GM23338 (cell line): ENCODE measurements around the gene CD84. TPM values are rescaled to one million over a fixed set of nuclear protein-coding genes. Genes with fewer than 3 reads are reported as not detected.

Experiments
- ATAC-seq: fragments of 200-7000 bp; cut with Tn5 transposase; 3 replicates; pipeline ENCODE4 v1.9.1; 2020
- DNase-seq: peaks from one replicate; pipeline ENCODE4 v3.0.0-alpha.2; 2015; ENCODE audit warnings: low spot score
- H2AFZ ChIP-seq: fragments of 200-600 bp; sonication (generic); 2 replicates; pipeline ENCODE4 v1.8.0; 2016; ENCODE audit warnings: antibody characterized with exemption, mild to moderate bottlenecking, moderate library complexity
- H3F3A ChIP-seq: fragments of 200-600 bp; sonication (generic); replicated peaks from 2 replicates; pipeline ENCODE4 v1.8.0; 2017; ENCODE audit warnings: antibody characterized with exemption, mixed run types, low read depth
- H3K27ac ChIP-seq: fragments of 200-600 bp; sonication (generic); 2 replicates; pipeline ENCODE4 v1.6.1; 2016; ENCODE audit warnings: low read depth
- H3K27me3 ChIP-seq: fragments of 200-600 bp; sonication (generic); 2 replicates; pipeline ENCODE4 v1.8.0; 2016; ENCODE audit warnings: mild to moderate bottlenecking, mixed run types, moderate library complexity; ENCODE audit not compliant: insufficient read depth
- H3K36me3 ChIP-seq: fragments of 200-600 bp; sonication (generic); 2 replicates; pipeline ENCODE4 v1.8.0; 2016; ENCODE audit warnings: mild to moderate bottlenecking; ENCODE audit not compliant: insufficient read depth
- H3K4me1 ChIP-seq: fragments of 200-600 bp; sonication (generic); 2 replicates; pipeline ENCODE4 v1.8.0; 2016; ENCODE audit warnings: mild to moderate bottlenecking, moderate library complexity; ENCODE audit not compliant: insufficient read depth
- H3K4me2 ChIP-seq: fragments of 200-600 bp; sonication (generic); 2 replicates; pipeline ENCODE4 v1.7.1; 2017; ENCODE audit warnings: mixed run types
- H3K4me3 ChIP-seq: fragments of 200-600 bp; sonication (generic); 2 replicates; pipeline ENCODE4 v1.6.1; 2016; ENCODE audit warnings: mixed run types
- H3K79me2 ChIP-seq: fragments of 200-600 bp; sonication (generic); replicated peaks from 2 replicates; pipeline ENCODE4 v1.8.0; 2017; ENCODE audit warnings: mild to moderate bottlenecking; ENCODE audit not compliant: insufficient read depth
- H3K9me2 ChIP-seq: fragments of 200-600 bp; sonication (generic); 2 replicates; pipeline ENCODE4 v1.8.0; 2017; ENCODE audit not compliant: insufficient read depth
- H4K20me1 ChIP-seq: fragments of 200-600 bp; sonication (generic); replicated peaks from 2 replicates; pipeline ENCODE4 v1.8.0; 2017; ENCODE audit warnings: mild to moderate bottlenecking; ENCODE audit not compliant: insufficient read depth
- H3K27ac Mint-ChIP-seq: 2 replicates; pipeline ENCODE4 v1.8.0; 2020; ENCODE audit warnings: inconsistent platforms, mild to moderate bottlenecking, moderate library complexity, mixed read lengths
- H3K27me3 Mint-ChIP-seq: 3 replicates; pipeline ENCODE4 v1.8.0; 2022; ENCODE audit warnings: low read depth, mild to moderate bottlenecking, moderate library complexity, mixed read lengths, inconsistent platforms; ENCODE audit not compliant: insufficient read depth, poor library complexity
- H3K36me3 Mint-ChIP-seq: 3 replicates; pipeline ENCODE4 v1.8.0; 2021; ENCODE audit warnings: low read depth, mild to moderate bottlenecking, inconsistent platforms, moderate library complexity, mixed read lengths
- H3K4me1 Mint-ChIP-seq: 3 replicates; pipeline ENCODE4 v1.8.0; 2020; ENCODE audit warnings: mild to moderate bottlenecking, inconsistent platforms, mixed read lengths
- H3K4me3 Mint-ChIP-seq: 3 replicates; pipeline ENCODE4 v1.8.0; 2021; ENCODE audit warnings: moderate library complexity, mild to moderate bottlenecking, inconsistent platforms, mixed read lengths
- H3K9me3 Mint-ChIP-seq: 3 replicates; pipeline ENCODE4 v1.8.0; 2020; ENCODE audit warnings: moderate library complexity, mild to moderate bottlenecking, inconsistent platforms, mixed read lengths
- CREB1 ChIP-seq: fragments of 250-450 bp; sonication (Bioruptor Pico); IDR thresholded peaks from 2 replicates; pipeline ENCODE4 v1.5.0; 2020; ENCODE audit warnings: low read depth, mild to moderate bottlenecking, moderate library complexity
- ETS1 ChIP-seq: IDR thresholded peaks from 2 replicates; pipeline ENCODE4 v1.6.1; 2016; ENCODE audit warnings: antibody characterized with exemption
- EZH2 ChIP-seq: fragments of 200-600 bp; sonication (generic); IDR thresholded peaks from one replicate; pipeline ENCODE4 v1.8.0; 2017; ENCODE audit warnings: antibody characterized with exemption, mild to moderate bottlenecking, low read depth; ENCODE audit not compliant: unreplicated experiment
- EZH2phosphoT487 ChIP-seq: fragments of 200-600 bp; sonication (generic); IDR thresholded peaks from one replicate; pipeline ENCODE4 v1.8.1; 2018; ENCODE audit warnings: antibody characterized with exemption; ENCODE audit not compliant: unreplicated experiment
- JUNB ChIP-seq: IDR thresholded peaks from one replicate; pipeline ENCODE4 v1.6.1; 2016; ENCODE audit warnings: antibody characterized with exemption; ENCODE audit not compliant: unreplicated experiment
- NANOG ChIP-seq: IDR thresholded peaks from 2 replicates; pipeline ENCODE4 v1.6.1; 2016; ENCODE audit warnings: antibody characterized with exemption, borderline replicate concordance
- POLR2AphosphoS5 ChIP-seq: IDR thresholded peaks from 2 replicates; pipeline ENCODE4 v1.6.1; 2016; ENCODE audit warnings: antibody characterized with exemption, low read depth
- STAT1 ChIP-seq: IDR thresholded peaks from one replicate; pipeline ENCODE4 v1.6.1; 2016; ENCODE audit warnings: antibody characterized with exemption; ENCODE audit not compliant: unreplicated experiment
- ZNF114 ChIP-seq: fragments of 250-450 bp; sonication (Bioruptor Pico); IDR thresholded peaks from 2 replicates; pipeline ENCODE4 v1.5.0; 2020; ENCODE audit warnings: mild to moderate bottlenecking, moderate library complexity
- ZNF331 ChIP-seq: fragments of 250-450 bp; sonication (Bioruptor Pico); IDR thresholded peaks from 2 replicates; pipeline ENCODE4 v1.5.0; 2020; ENCODE audit warnings: low read depth, mild to moderate bottlenecking, moderate library complexity
- polyA plus RNA-seq: library from polyadenylated mRNA; unstranded; fragments of >200 nt; fragmentation: Nextera tagmentation; extraction: Ambion mirVana; gene quantifications from 2 replicates; pipeline ENCODE4 v1.2.1, GENCODE V29; 2016
- total RNA-seq: library from RNA; depleted of rRNA; stranded (reverse); fragments of >200 nt; shearing (Covaris generic); gene quantifications from 2 replicates; pipeline ENCODE4 v1.2.3, GENCODE V29; 2014
- TF ChIP-seq, protein P1 (sequence below): IDR thresholded peaks from one replicate; pipeline ENCODE4 v1.6.1; 2018; ENCODE audit warnings: antibody characterized with exemption; ENCODE audit not compliant: unreplicated experiment
- TF ChIP-seq, protein P2 (sequence below): fragments of 250-450 bp; sonication (Bioruptor Pico); IDR thresholded peaks from 2 replicates; pipeline ENCODE4 v1.5.0; 2020; ENCODE audit warnings: mild to moderate bottlenecking, moderate library complexity
- TF ChIP-seq, protein P3 (sequence below), 2 experiments: fragments of 200-600 bp in 1 of 2; sonication (generic) in 1 of 2; conservative IDR thresholded peaks; 2 replicates each; pipeline versions ENCODE4 v1.5.1 to v1.6.1; 2016 to 2017; ENCODE audit warnings: antibody characterized with exemption in 2 of 2, low read depth in 2 of 2, mild to moderate bottlenecking in 2 of 2, moderate library complexity in 1 of 2

CD84 gene
- total and polyA plus RNA-seq, 2 experiments from 2014 or later, result not detected

- Histone ChIP-seq H3K79me2 (no peaks in the 10 kb centered on the region), H3K4me1 (no peaks in the 10 kb centered on the region), H3K27me3 (no peaks in the 10 kb centered on the region), H3K4me2 (no peak overlapping the region), H3F3A (no peaks in the 10 kb centered on the region), H3K27ac (no peak overlapping the region), H4K20me1 (no peaks in the 10 kb centered on the region), H2AFZ (no peak overlapping the region), H3K4me3 (no peak overlapping the region), H3K36me3 (no peaks in the 10 kb centered on the region), H3K9me2 (peaks cover 15% of the 10 kb centered on the region)
- no peak overlapping the region for H3K4me3 Mint-ChIP-seq
- no peak for DNase-seq
- no peaks in the 10 kb centered on the region for H3K4me1 Mint-ChIP-seq
- TF ChIP-seq, protein P1, sequence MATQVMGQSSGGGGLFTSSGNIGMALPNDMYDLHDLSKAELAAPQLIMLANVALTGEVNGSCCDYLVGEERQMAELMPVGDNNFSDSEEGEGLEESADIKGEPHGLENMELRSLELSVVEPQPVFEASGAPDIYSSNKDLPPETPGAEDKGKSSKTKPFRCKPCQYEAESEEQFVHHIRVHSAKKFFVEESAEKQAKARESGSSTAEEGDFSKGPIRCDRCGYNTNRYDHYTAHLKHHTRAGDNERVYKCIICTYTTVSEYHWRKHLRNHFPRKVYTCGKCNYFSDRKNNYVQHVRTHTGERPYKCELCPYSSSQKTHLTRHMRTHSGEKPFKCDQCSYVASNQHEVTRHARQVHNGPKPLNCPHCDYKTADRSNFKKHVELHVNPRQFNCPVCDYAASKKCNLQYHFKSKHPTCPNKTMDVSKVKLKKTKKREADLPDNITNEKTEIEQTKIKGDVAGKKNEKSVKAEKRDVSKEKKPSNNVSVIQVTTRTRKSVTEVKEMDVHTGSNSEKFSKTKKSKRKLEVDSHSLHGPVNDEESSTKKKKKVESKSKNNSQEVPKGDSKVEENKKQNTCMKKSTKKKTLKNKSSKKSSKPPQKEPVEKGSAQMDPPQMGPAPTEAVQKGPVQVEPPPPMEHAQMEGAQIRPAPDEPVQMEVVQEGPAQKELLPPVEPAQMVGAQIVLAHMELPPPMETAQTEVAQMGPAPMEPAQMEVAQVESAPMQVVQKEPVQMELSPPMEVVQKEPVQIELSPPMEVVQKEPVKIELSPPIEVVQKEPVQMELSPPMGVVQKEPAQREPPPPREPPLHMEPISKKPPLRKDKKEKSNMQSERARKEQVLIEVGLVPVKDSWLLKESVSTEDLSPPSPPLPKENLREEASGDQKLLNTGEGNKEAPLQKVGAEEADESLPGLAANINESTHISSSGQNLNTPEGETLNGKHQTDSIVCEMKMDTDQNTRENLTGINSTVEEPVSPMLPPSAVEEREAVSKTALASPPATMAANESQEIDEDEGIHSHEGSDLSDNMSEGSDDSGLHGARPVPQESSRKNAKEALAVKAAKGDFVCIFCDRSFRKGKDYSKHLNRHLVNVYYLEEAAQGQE, result no peak
- no peak for TF ChIP-seq JUNB
- TF ChIP-seq EZH2phosphoT487, result no peak
- no peak for TF ChIP-seq EZH2
- no peak for TF ChIP-seq ZNF331 (CRISPR knock-in tag)
- no peak for TF ChIP-seq POLR2AphosphoS5
- TF ChIP-seq ETS1, result no peak
- no peak for TF ChIP-seq ZNF114 (CRISPR knock-in tag)
- no peak for TF ChIP-seq CREB1 (CRISPR knock-in tag)
- no peak for TF ChIP-seq NANOG
- TF ChIP-seq STAT1, result no peak
- TF ChIP-seq, protein P2, sequence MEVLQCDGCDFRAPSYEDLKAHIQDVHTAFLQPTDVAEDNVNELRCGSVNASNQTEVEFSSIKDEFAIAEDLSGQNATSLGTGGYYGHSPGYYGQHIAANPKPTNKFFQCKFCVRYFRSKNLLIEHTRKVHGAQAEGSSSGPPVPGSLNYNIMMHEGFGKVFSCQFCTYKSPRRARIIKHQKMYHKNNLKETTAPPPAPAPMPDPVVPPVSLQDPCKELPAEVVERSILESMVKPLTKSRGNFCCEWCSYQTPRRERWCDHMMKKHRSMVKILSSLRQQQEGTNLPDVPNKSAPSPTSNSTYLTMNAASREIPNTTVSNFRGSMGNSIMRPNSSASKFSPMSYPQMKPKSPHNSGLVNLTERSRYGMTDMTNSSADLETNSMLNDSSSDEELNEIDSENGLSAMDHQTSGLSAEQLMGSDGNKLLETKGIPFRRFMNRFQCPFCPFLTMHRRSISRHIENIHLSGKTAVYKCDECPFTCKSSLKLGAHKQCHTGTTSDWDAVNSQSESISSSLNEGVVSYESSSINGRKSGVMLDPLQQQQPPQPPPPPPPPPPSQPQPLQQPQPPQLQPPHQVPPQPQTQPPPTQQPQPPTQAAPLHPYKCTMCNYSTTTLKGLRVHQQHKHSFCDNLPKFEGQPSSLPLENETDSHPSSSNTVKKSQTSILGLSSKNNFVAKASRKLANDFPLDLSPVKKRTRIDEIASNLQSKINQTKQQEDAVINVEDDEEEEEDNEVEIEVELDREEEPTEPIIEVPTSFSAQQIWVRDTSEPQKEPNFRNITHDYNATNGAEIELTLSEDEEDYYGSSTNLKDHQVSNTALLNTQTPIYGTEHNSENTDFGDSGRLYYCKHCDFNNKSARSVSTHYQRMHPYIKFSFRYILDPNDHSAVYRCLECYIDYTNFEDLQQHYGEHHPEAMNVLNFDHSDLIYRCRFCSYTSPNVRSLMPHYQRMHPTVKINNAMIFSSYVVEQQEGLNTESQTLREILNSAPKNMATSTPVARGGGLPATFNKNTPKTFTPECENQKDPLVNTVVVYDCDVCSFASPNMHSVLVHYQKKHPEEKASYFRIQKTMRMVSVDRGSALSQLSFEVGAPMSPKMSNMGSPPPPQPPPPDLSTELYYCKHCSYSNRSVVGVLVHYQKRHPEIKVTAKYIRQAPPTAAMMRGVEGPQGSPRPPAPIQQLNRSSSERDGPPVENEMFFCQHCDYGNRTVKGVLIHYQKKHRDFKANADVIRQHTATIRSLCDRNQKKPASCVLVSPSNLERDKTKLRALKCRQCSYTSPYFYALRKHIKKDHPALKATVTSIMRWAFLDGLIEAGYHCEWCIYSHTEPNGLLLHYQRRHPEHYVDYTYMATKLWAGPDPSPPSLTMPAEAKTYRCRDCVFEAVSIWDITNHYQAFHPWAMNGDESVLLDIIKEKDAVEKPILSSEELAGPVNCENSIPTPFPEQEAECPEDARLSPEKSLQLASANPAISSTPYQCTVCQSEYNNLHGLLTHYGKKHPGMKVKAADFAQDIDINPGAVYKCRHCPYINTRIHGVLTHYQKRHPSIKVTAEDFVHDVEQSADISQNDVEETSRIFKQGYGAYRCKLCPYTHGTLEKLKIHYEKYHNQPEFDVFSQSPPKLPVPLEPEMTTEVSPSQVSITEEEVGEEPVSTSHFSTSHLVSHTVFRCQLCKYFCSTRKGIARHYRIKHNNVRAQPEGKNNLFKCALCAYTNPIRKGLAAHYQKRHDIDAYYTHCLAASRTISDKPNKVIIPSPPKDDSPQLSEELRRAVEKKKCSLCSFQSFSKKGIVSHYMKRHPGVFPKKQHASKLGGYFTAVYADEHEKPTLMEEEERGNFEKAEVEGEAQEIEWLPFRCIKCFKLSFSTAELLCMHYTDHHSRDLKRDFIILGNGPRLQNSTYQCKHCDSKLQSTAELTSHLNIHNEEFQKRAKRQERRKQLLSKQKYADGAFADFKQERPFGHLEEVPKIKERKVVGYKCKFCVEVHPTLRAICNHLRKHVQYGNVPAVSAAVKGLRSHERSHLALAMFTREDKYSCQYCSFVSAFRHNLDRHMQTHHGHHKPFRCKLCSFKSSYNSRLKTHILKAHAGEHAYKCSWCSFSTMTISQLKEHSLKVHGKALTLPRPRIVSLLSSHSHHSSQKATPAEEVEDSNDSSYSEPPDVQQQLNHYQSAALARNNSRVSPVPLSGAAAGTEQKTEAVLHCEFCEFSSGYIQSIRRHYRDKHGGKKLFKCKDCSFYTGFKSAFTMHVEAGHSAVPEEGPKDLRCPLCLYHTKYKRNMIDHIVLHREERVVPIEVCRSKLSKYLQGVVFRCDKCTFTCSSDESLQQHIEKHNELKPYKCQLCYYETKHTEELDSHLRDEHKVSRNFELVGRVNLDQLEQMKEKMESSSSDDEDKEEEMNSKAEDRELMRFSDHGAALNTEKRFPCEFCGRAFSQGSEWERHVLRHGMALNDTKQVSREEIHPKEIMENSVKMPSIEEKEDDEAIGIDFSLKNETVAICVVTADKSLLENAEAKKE, result no peak
- TF ChIP-seq, protein P3, sequence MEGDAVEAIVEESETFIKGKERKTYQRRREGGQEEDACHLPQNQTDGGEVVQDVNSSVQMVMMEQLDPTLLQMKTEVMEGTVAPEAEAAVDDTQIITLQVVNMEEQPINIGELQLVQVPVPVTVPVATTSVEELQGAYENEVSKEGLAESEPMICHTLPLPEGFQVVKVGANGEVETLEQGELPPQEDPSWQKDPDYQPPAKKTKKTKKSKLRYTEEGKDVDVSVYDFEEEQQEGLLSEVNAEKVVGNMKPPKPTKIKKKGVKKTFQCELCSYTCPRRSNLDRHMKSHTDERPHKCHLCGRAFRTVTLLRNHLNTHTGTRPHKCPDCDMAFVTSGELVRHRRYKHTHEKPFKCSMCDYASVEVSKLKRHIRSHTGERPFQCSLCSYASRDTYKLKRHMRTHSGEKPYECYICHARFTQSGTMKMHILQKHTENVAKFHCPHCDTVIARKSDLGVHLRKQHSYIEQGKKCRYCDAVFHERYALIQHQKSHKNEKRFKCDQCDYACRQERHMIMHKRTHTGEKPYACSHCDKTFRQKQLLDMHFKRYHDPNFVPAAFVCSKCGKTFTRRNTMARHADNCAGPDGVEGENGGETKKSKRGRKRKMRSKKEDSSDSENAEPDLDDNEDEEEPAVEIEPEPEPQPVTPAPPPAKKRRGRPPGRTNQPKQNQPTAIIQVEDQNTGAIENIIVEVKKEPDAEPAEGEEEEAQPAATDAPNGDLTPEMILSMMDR (conservative IDR thresholded peaks at IDR 0.05; ENCODE audit: low read depth in 2 of 2), result no peak
- H3K36me3 Mint-ChIP-seq, result no peaks in the 10 kb centered on the region
- no peaks in the 10 kb centered on the region for H3K9me3 Mint-ChIP-seq
- peaks cover 4% of the 10 kb centered on the region for H3K27me3 Mint-ChIP-seq
- ATAC-seq, result no peak
- no peak overlapping the region for H3K27ac Mint-ChIP-seq
Observed at GRCh38 chr1:160547422-160547821, 31.9 kb downstream of the CD84 start.
